DMS53 treated with DMSO at 0.1 percent for 48 hours (cell line): Measurements from ENCODE around the gene SIPA1L3.
A peak's percentile ranks its signal among the peaks of the same experiment; 100 is the strongest.
"Not testable (repeated sequence)": the region's sequence is repeated elsewhere in the genome, so short reads cannot be mapped to it uniquely, and the experiment has no call there.

Experiments used
- DNase-seq: peaks from one replicate; lab custom pipeline; 2025; ENCODE audit not compliant: unreplicated experiment; lab: John Stamatoyannopoulos, UW

The SIPA1L3 gene

GRCh38 chr19:38061294-38061693, 154.3 kb downstream of the SIPA1L3 start:
- DNase-seq = no peak

GRCh38 chr19:38062959-38063761, 156.2 kb downstream of the SIPA1L3 start:
- DNase-seq = peak; percentile 78

- DNase-seq = no peak
These were observed 156.9 kb downstream of the SIPA1L3 start for GRCh38 chr19:38063928-38064327.

- no peak for DNase-seq
These were observed 157.8 kb downstream of the SIPA1L3 start for GRCh38 chr19:38064661-38065425.

DNA sequence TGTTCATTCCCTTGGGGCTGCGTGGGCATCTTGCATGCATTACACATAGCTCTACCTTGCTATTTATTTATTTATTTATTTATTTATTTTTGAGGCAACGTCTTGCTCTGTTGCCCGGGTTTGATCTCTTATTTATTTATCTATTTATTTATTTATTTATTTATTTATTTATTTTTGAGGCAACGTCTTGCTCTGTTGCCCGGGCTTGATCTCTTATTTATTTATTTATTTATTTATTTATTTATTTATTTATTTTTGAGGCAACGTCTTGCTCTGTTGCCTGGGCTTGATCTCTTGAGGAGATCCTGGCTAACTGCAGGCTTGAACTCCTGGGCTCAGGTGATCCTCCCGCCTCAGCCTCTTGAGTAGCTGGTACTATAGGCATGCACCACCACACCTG, 158.8 kb downstream of the SIPA1L3 start:
- not testable (repeated sequence) for DNase-seq

GRCh38 chr19:38068826-38069225, 161.8 kb downstream of the SIPA1L3 start:
- peak; percentile 74 for DNase-seq

- DNase-seq = peak; percentile 91
These were observed 163.6 kb downstream of the SIPA1L3 start for GRCh38 chr19:38070573-38070972.

GRCh38 chr19:38071054-38071453, 164.0 kb downstream of the SIPA1L3 start:
- not testable (repeated sequence) for DNase-seq

DNA sequence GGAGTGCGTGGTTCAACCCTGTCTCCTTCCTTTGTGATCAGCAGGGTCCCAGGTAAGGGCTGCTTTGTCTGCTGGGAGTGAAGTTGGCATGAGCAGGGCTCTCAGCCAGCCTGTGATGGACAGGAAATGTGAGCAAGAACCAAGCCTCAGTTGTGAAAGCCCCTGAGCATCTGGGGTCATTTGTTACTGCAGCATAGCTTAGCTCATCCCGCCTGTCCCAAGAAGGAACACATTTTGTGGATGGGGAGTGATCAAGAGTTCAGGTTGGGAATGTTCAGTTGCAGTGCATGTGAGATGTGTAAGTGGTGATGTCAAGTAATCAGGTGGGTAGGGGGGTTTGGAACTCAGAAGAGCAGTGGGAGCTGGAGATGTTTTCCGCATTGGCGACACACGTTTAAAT, 164.6 kb downstream of the SIPA1L3 start:
- DNase-seq = no peak

DNA sequence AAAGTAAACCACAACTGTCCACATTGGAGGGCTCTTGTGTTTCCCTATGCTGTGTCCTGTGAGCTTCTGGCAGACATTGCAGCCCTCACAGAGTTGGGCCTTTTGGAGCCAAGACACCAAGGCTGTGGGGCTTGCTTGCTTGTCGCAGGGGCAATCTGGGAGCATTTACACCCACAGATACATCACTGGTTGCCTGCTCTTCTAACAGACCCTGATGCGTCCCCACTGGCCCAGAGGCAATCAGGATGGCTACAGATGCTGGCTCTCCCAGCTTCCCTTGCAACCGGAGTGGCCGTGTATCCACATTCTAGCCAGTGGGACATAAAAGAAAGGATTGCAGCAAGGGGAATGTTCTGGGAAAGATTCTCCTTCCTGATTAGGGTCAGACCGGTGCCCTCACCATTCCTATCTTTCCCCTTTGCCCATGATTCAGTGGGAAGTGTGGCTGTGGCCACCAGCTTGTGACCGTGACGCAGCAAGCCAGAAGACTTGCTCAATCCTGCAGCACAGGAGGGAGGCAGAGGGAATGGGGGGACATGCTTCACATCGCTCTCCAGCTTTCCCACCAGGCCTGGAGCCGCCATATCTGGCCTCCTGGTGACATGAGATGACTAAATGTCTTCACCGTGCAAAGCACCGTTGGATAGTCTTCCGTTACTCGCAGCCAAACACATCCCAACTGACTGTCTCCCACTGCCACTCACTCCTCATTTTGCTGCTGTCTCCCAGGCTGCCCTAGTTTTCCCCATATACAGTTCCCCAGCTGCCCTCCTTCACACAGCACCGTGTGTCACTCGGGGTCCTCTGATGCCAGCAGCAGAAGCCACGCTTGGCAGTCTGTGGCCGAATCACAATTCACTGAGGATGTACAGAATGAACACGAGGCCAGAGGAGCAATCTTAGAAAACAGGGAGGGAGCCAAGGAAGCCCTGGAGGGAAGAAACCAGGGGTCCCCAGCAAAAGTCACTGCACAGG, 166.1 kb downstream of the SIPA1L3 start:
- no peak for DNase-seq

GRCh38 chr19:38073841-38074685, 167.1 kb downstream of the SIPA1L3 start:
- no peak for DNase-seq

DNA sequence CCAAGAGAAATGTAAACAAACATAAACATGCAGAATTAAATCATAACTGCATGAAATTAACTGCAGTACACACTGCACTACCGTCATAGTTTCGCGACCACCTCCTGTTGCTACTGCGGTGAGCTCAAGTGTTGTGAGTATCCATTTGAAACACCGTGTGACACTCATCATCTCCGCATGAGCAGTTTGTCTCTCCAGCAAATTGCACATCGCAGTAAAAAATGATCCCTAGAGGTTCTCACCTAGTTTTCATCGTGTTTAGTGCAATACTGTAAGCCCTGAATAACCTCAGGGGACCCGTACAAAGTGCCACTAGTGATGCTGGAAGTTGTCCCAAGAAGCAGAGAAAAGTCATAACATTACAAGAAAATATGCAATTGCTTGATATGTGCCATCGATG, 169.3 kb downstream of the SIPA1L3 start:
- DNase-seq = no peak

DNA sequence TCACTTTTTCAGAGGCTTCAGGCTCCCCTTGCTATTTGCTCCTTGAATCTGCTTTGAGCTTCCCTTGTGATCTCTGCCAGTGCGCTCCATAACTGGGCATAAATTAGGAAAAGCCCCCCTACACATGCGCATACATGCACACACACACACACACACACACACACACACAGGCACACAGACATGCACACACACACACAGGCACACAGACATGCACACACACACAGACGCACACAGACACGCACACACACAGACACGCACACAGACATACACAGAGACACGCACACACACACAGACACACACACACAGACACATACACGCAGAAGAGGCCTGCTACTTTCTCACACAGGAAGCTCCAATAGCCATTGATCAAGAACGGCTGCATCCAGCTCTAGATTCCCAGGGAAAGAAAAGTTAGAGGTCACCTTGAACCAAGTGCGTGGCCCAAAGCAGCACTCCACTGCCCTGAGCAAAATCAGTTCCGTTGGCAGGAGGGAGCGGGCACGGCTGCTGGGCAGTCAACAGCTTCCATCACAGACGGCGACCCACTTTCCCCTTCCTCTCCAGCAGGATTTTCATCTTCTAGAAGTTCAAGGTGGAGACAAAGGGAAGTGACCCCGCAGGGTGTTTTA, 171.4 kb downstream of the SIPA1L3 start:
- no peak for DNase-seq

- DNase-seq = peak; percentile 97
These were observed 172.9 kb downstream of the SIPA1L3 start for GRCh38 chr19:38079926-38080380.

GRCh38 chr19:38081547-38082255, 174.7 kb downstream of the SIPA1L3 start:
- no peak for DNase-seq

DNA sequence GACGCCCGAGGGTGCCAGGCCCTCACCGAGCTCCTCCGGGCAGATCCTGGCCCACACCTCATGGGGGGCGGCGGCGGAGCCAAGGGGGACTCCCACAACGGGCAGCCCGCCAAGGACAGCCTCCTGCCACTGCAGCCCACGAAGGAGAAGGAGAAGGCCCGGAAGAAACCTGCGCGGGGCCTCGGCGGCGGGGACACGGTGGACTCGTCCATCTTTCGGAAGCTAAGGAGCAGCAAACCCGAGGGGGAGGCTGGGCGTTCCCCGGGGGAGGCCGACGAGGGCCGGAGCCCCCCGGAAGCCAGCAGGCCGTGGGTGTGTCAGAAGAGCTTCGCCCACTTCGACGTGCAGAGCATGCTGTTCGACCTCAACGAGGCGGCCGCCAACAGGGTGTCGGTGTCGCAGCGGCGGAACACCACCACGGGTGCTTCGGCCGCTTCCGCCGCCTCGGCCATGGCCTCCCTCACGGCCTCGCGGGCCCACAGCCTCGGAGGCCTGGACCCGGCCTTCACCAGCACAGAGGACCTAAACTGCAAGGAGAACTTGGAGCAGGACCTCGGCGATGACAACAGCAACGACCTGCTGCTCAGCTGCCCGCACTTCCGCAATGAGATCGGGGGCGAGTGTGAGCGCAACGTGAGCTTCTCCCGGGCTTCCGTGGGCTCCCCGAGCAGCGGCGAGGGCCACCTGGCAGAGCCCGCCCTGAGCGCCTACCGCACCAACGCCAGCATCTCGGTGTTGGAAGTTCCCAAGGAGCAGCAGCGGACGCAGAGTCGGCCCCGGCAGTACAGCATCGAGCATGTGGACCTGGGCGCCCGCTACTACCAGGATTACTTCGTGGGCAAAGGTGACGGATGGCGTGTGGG, 175.5 kb downstream of the SIPA1L3 start:
- no peak for DNase-seq

DNA sequence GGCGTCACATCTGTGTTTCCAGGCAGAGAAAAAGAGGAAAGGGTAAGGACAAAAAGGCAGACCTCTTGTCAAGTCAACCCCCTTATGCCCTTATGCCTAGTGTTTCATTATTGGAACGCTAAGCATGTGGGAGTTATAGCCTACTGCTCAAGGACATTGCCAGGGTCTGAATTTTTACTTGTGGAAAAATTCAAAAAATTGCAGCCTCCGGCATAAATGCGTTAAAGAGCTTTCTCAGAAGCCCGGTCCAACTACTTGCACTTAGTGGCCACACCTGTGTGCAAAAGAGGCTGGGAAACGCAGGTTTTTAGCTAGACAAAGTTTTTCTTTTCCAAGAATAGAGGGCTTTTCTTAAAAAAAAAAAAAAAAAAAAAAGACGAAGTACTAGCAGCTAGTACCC, 177.2 kb downstream of the SIPA1L3 start:
- no peak for DNase-seq

- no peak for DNase-seq
These were observed 182.4 kb downstream of the SIPA1L3 start for GRCh38 chr19:38089440-38089839.
